ENCODE data around the gene FAM3C. TPM values are rescaled to one million over a fixed set of nuclear protein-coding genes. Genes with fewer than 3 reads are reported as not detected.

The FAM3C gene
- total RNA-seq, 1 donor from 2014 or later, result 42.0 TPM

GRCh38 chr7:121331048-121331447 is 65.1 kb downstream of the FAM3C start:
- Mint-ChIP-seq H3K9me3 (ENCODE audit: unreplicated experiment) (no peaks in the 10 kb centered on the region), H3K4me1 (ENCODE audit: unreplicated experiment) (peaks cover 27% of the 10 kb centered on the region), H3K27me3 (ENCODE audit: unreplicated experiment) (peaks cover 6% of the 10 kb centered on the region), H3K4me3 (ENCODE audit: unreplicated experiment) (no peak overlapping the region), H3K27ac (ENCODE audit: unreplicated experiment) (no peak overlapping the region), H3K36me3 (ENCODE audit: unreplicated experiment) (no peaks in the 10 kb centered on the region)
- no peak for TF ChIP-seq CTCF (IDR thresholded peaks at IDR 0.05)
- no peak for DNase-seq (ENCODE audit: extremely low spot score, unreplicated experiment)

- Mint-ChIP-seq H3K27ac (ENCODE audit: unreplicated experiment) (peak overlapping the region; percentile 14), H3K9me3 (ENCODE audit: unreplicated experiment) (no peaks in the 10 kb centered on the region), H3K36me3 (ENCODE audit: unreplicated experiment) (no peaks in the 10 kb centered on the region), H3K4me1 (ENCODE audit: unreplicated experiment) (peaks cover 24% of the 10 kb centered on the region), H3K27me3 (ENCODE audit: unreplicated experiment) (peaks cover 6% of the 10 kb centered on the region), H3K4me3 (ENCODE audit: unreplicated experiment) (peak overlapping the region; percentile 83)
- no peak for DNase-seq (ENCODE audit: extremely low spot score, unreplicated experiment)
- TF ChIP-seq CTCF (IDR thresholded peaks at IDR 0.05), result no peak
Observed at GRCh38 chr7:121330053-121330833, 65.9 kb downstream of the FAM3C start.

GRCh38 chr7:121329191-121330052 is 66.7 kb downstream of the FAM3C start:
- H3K27ac Mint-ChIP-seq (ENCODE audit: unreplicated experiment), result peak overlapping the region; percentile 14
- H3K27me3 Mint-ChIP-seq (ENCODE audit: unreplicated experiment), result peaks cover 6% of the 10 kb centered on the region
- TF ChIP-seq CTCF (IDR thresholded peaks at IDR 0.05), result peak; percentile 36
- no peaks in the 10 kb centered on the region for H3K9me3 Mint-ChIP-seq (ENCODE audit: unreplicated experiment)
- H3K36me3 Mint-ChIP-seq (ENCODE audit: unreplicated experiment), result no peaks in the 10 kb centered on the region
- no peak for DNase-seq (ENCODE audit: extremely low spot score, unreplicated experiment)
- peaks cover 22% of the 10 kb centered on the region for H3K4me1 Mint-ChIP-seq (ENCODE audit: unreplicated experiment)
- peak overlapping the region; percentile 83 for H3K4me3 Mint-ChIP-seq (ENCODE audit: unreplicated experiment)

GRCh38 chr7:121328508-121329190 is 67.5 kb downstream of the FAM3C start, which contains the start of gene WNT16:
Gene WNT16 (plus strand): TSS chr7:121329000. CDS start chr7:121329293, 293 bp downstream.
- Mint-ChIP-seq H3K9me3 (ENCODE audit: unreplicated experiment) (no peaks in the 10 kb centered on the region), H3K27me3 (ENCODE audit: unreplicated experiment) (peaks cover 6% of the 10 kb centered on the region), H3K4me1 (ENCODE audit: unreplicated experiment) (peaks cover 22% of the 10 kb centered on the region), H3K4me3 (ENCODE audit: unreplicated experiment) (peak within 1 kb of the TSS; percentile 83), H3K27ac (ENCODE audit: unreplicated experiment) (peak within 1 kb of the TSS; percentile 14), H3K36me3 (ENCODE audit: unreplicated experiment) (no peaks in the 10 kb centered on the region)
- DNase-seq (ENCODE audit: extremely low spot score, unreplicated experiment), result no peak
- no peak for TF ChIP-seq CTCF (IDR thresholded peaks at IDR 0.05)
